Measurements from ENCODE around the gene LIMS4.
"Not testable (repeated sequence)": the region's sequence is repeated elsewhere in the genome, so short reads cannot be mapped to it uniquely, and the experiment has no call there.

GRCh38 chr2:110465312-110465711 lies 7.3 kb downstream of the LIMS4 start:
- TF ChIP-seq CTCF, POLR2A (IDR thresholded peaks at IDR 0.05): not testable (repeated sequence)
